T47D (cell line): ENCODE measurements around the gene DRD4.

Experiments used
- DNase-seq, 2 experiments: peaks; one replicate each; pipeline versions ENCODE4 v3.0.0 to v3.0.0-alpha.2; 2011 to 2012; ENCODE audit warnings: low read depth in 1 of 2, low spot score in 1 of 2
- JUND ChIP-seq: IDR thresholded peaks from 2 replicates; pipeline ENCODE4 v1.6.1; 2012; ENCODE audit warnings: low read depth
- in situ Hi-C: cut with HindIII; loops from 2 replicates; pipeline ENCODE4 v1.10.0; 2016; ENCODE audit warnings: low sequenced_read_pairs, low pct_unique_long_range_greater_than_20kb

DRD4 gene

DNA sequence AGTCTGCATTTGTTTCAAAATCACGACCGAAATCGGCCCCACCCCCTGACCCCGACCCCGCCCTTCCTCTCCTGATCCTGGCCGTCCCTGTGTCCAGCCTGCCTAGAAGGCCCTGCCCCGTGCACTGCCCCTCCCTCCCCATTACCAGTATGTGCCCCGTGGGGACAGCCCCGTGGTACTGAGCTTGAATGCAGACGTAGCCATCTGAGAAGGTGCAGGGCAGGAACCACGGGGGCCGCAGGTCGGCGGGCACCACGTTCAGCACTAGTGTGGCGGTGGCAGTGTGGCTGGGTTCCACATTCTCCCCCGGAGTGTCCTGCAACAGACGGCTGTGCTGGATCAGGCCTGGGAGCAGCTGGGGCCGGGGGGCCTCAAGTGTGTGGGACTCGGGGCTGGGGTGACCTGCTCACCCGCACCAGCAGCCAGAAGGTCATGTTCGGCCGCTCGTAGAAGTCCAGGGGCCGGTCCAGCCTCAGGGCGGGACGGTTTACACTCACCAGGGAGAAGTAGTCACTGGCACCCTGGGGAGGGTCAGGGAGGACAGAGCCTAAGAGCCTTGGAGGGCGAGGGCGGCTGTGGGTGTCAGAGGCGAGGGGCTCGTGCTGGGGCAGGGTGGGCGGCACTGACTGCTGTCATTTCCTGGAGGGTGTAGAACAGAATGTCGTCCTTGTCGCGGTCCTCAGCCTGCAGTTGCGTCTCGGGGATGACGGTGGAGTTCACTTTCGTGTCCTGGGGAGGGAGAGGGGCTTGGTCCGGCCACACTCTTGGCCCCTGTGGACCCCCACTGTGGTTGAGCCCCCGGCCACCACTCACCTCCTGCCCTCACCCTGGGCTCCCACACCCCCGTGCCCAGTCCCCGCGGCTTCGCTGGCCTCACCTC is 15.9 kb upstream of the DRD4 start:
- in situ Hi-C loops, result no loop called here
- no peak for DNase-seq

DNA sequence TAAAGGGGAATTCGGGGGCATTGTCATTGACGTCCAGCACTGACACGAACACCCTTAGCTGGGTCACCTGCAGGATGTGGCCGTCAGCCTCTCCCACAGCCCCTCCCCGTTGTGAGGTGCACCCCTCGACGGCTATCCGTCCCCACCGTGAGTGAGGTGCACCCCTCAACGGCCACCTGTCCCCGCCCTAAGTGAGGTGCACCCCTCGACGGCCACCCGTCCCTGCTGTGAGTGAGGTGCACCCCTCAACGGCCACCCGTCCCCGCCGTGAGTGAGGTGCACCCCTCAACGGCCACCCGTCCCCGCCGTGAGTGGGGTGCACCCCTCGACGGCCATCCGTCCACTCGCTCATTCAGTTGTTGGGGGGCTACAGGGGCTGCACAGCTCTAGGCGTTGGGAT is 15.2 kb upstream of the DRD4 start:
- no peak for DNase-seq
- in situ Hi-C loops, result no loop called here
- TF ChIP-seq JUND, result no peak

More for the DNA sequence above, 15.9 kb upstream of the DRD4 start:
- TF ChIP-seq JUND, result no peak

DNA sequence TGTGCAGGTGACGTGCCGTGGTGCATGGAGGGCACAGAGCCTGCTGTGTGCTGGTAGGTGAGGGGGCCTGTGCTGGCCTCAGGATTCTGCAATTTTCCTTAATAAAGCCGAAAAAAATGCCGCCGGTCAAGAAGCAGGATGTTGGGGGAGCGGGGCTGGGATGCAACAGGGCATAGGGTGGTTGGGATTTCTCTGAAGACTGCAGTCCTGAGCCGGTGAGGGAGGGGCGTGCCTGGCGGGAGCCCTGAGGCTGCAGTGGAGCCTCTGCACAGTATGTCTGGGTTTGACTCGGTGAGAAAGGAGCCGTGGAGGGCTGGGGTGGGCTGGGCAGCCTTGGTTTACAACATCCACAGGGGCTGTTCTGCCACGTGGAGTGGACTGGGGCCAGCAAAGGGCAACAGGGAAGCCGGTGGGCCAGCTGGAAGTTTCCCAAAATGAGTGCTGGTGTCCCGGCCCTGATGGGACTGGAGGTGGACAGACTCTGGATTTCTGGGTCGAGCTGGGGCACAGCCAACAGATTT is 13.7 kb upstream of the DRD4 start:
- no peak for DNase-seq

DNA sequence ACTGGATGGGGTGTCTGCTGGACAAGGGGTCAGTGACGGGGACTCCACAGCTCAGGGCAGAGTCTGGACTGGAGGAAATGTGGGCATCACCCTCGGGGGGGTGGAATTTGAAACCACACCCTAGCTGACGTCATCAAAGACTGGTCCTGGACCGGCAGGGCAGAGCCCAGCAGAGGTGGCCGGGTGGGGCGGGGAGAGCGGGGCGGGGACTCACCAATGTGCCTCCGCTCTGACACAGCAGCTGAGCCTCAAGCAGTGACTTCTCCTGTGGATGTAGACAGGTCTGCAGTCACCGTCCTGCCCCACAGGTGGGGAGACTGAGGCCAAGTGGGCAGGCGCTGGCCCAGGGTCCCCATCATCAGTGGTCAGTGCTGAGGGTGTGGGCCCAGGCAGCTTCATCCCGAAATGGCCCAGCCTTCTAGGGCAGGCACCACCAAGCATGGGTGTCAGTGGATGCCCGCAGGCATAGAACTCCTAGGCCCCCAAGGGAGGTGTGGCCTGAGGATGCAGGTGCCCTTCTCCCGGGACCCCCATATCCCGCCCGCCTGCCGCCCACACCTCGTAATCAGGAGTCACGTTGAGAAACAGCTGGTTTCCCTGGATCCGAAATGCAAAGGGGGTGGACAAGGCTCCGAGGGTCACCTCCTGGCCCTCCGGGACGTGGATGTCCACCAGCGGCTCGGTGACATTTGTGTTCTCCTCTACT is 12.9 kb upstream of the DRD4 start:
- peak in 1 of 2 experiments; percentile 25 for DNase-seq
- TF ChIP-seq JUND, result no peak
- in situ Hi-C loops, result no loop called here

More for the DNA sequence above, 13.7 kb upstream of the DRD4 start:
- no peak for TF ChIP-seq JUND
- in situ Hi-C loops, result no loop called here

DNA sequence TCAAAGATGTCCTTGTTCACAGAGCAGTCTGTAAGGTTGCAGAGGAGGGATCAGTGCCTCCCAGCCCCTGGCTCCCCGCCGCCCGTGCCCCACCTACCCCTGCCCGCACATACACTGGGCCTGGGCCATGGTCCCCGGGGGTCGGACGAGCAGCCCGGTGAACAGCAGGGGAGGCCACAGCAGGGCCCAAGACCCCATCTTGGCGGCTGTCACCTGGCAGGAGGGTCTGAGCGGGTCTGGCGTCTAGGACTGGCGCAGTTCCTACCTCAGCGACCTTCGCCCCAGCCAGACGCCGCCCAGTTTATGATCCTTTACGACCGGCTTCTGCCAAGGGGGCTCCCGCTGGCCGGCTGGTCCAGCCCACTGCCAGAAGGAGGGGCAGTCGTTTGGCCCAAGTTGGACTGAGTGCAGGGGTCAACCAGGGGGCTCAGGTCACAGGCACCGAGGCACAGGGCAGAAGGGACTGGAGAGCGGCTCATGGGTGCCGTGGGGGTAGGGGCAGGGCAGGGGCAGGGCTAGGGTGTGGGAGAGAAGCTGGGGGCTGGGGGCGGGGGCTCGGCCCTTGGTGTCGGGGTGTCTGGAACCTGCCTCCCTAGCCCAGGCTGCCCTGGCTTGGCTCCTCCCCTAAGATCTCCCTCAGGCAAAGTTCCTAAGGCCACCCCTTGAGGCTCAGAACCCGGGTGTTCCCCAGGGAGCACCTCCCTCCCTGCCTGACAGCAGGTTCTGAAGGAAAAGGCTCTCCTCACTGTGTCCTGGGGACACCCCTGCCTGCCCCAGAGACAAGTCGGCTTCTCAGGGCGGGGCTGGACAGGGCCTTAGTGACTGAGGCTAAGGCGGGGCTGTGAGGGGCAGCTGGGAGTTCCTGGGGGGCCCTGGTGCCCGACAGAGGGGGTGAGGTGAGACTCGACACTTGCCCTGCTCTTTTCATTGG is 12.1 kb upstream of the DRD4 start, which contains the start of gene CDHR5:
Gene CDHR5, minus strand, starts transcription at position 251 of the 931 bp plus-strand sequence. Its CDS starts 53 bp downstream, at position 198.
- in situ Hi-C loops, result no loop called here
- no peak for DNase-seq
- no peak for TF ChIP-seq JUND

DNA sequence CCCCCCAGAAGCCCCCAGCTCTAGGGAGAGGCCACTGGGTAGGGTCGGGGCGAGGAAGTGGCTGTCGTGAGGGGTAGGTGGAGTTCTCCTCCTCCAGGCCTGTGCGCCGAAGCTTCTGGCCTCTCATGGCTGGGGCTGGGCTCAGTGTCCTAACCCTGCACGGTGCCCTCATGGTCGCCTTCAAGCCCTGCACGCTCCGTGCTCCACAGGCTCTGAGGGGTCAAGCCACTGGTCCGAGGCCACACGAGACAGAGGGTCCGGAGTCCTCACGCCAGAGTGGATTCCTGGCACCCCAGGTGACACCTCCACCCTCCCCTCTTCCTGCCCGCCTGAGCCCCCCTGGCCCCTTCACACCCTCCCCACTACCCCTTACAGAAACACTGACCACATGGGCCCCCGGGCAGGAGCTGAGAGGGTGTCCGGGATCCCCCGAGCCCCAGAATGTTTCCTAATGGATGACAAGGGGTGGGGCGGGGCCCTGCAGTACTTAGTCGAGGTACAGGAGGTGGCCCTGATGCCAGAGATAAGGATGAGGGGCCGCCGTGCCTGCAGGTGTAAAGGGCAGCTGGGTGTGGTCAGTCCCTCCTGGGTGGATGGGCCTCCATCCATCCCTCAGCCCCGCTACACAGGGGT is 11.3 kb upstream of the DRD4 start:
- DNase-seq, result no peak
- TF ChIP-seq JUND, result no peak
- in situ Hi-C loops, result no loop called here

DNA sequence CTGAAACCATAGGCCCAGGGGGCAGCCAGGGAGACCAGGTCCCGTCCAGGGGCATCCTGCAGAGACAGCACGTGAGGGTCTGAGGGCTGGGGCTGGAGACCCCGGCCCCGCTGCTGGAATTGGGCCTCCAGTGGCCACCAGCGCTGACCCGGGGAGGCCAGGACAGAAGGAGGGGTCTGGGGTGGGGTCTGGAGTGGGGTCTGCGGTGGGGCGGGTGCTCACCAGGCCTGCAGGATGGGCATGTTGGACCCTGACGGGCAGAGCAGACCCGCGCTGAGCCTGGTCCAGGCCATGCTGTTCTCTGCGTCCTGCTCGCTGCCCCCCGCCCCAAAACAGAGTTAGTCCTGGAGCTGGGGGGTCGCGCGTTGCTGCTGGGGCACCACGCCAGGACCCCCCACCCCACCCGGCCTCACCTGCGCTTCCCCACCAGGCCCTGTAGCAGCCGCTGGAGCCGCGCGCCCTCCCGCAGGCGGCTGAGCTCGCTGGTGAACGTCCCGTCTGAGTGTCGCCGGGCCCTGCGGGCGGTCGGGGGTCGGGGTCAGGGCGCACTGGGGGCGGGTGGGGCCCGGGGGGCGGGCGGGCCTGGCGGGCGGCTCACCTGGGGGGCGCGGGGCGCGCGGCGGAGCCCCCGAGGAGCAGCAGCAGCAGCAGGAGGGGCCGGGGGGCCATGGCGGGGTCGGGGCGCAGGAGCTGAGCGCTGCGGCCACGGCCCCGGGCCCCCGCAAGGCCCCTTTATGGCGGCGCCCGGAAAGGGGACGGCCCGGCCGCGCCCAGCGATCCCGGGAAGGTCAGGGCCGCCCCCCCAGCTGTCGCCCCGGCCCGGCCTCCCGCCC is 10.4 kb upstream of the DRD4 start, which contains the start of gene SCT:
Gene SCT, minus strand, starts transcription at position 707 of the 833 bp plus-strand sequence. Its CDS starts 38 bp downstream, at position 669.
- TF ChIP-seq JUND, result no peak
- in situ Hi-C loops, result no loop called here
- DNase-seq, result no peak

DNA sequence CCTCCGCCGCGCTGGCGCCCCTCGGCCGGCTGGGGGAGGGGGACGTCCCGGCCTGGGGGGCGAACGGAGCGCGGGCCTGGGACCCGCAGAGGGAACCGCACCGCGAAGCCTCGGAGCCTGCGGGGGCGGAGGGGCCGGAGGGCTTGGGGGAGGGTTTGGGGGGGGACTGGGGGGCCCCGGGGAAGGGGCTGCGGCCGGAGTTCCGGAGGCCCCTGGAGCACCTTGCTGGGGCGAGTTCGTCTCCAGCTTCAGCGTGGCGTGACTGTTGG is 9.8 kb upstream of the DRD4 start:
- in situ Hi-C loops, result no loop called here
- no peak for DNase-seq
- TF ChIP-seq JUND, result no peak

DNA sequence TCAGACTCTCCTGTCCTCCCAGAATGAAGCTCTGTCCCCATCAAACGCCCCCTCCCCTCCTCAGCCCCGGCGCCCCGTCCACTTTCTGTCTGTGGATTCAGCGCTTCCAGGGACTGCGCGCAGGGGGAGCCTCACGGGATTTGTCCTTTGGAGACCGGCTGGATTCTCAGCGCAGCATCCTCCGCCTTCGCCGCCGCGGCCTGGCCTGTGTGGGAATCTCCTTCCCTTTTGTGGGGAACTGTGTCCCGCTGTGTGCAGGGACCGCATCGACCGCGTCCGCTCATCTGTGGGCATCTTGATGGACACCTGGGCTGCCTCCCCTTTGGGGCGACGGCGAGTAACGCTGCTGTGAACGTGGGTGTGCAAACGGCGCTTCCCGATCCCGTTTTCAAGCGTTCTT is 9.0 kb upstream of the DRD4 start:
- TF ChIP-seq JUND, result no peak
- no peak for DNase-seq
- in situ Hi-C loops, result no loop called here

DNA sequence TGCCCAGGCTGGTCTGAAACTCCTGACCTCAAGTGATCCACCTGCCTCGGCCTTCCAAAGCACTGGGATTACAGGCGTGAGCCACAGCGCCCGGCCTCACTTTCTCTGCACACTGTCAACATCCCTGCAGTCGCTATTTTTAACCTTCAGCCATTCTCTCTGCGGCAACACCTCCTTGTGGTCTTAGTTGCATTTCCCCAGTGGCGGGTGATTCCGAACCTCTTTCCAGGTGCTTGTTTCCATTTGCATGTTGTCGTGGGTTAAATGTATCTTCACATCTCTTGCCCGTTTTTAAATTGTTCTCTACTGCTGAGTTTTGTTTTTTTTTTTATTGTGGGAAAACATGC is 7.9 kb upstream of the DRD4 start:
- DNase-seq, result no peak
- in situ Hi-C loops, result no loop called here
- no peak for TF ChIP-seq JUND

DNA sequence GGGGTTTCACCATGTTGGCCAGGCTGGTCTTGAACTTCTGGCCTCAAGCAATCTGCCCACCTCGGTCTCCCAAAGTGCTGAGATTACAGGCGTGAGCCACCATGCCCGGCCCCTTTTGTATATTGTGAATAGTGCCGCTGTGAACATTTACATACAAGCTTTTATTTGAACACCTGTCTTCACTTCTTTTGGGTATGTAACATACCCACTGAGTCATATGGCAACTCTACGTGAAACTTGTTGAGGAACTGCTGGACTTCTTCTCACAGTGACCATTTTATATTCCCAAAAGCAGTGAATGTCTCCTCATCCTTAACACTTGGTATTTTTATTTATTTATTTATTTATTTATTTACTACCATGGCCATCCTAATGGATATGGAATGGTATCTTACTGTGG is 6.2 kb upstream of the DRD4 start:
- in situ Hi-C loops, result no loop called here
- DNase-seq, result no peak
- no peak for TF ChIP-seq JUND
